ENCODE results near the gene PSTPIP2. TPM values are rescaled to one million over a fixed set of nuclear protein-coding genes. Genes with fewer than 3 reads are reported as not detected.
A peak's percentile ranks its signal among the peaks of the same experiment; 100 is the strongest.

The PSTPIP2 gene
- total and polyA plus RNA-seq, 2 of the 13 experiments (the other 11 are each of a cell fraction or from before 2014, with no cell fraction given), result 0.25 to 0.27 TPM

- TF ChIP-seq HNF1A (IDR thresholded peaks at IDR 0.05; ENCODE audit: low read depth) (no peak), HNF1A (CRISPR knock-in tag; IDR thresholded peaks at IDR 0.05; ENCODE audit: borderline replicate concordance) (peak; percentile 74; the same call in 1 of the 2 replicates), SIX1 (CRISPR knock-in tag; IDR thresholded peaks at IDR 0.05; ENCODE audit: borderline replicate concordance) (no peak), ZNF180 (CRISPR knock-in tag; IDR thresholded peaks at IDR 0.05; ENCODE audit: borderline replicate concordance, low read depth) (no peak), PHF5A (CRISPR knock-in tag; IDR thresholded peaks at IDR 0.05; ENCODE audit: low read depth, unreplicated experiment) (no peak), ZNF430 (CRISPR knock-in tag; IDR thresholded peaks at IDR 0.05) (peak; percentile 49), SALL1 (CRISPR knock-in tag; IDR thresholded peaks at IDR 0.05) (peak; percentile 67), CTCF (CRISPR knock-in tag; IDR thresholded peaks at IDR 0.05) (no peak), RBAK (CRISPR knock-in tag; IDR thresholded peaks at IDR 0.05) (no peak), PAF1 (CRISPR knock-in tag; IDR thresholded peaks at IDR 0.05) (no peak), DR1 (CRISPR knock-in tag; IDR thresholded peaks at IDR 0.05) (peak; percentile 63; the same call in 1 of the 2 replicates), ZNF343 (CRISPR knock-in tag; IDR thresholded peaks at IDR 0.05) (0 out of 2 replicates have a peak, but pooled peaks have one; percentile 32), AGO2 (optimal IDR thresholded peaks at IDR 0.05; ENCODE audit: low read depth, low read length) (no peak), KMT2B (CRISPR knock-in tag; IDR thresholded peaks at IDR 0.05) (peak; percentile 93), ZNF598 (CRISPR knock-in tag; IDR thresholded peaks at IDR 0.05; ENCODE audit: borderline replicate concordance) (no peak), SMYD3 (CRISPR knock-in tag; IDR thresholded peaks at IDR 0.05) (no peak), MBD4 (IDR thresholded peaks at IDR 0.05; ENCODE audit: borderline replicate concordance, low read length) (no peak)
- TF ChIP-seq, protein P1, sequence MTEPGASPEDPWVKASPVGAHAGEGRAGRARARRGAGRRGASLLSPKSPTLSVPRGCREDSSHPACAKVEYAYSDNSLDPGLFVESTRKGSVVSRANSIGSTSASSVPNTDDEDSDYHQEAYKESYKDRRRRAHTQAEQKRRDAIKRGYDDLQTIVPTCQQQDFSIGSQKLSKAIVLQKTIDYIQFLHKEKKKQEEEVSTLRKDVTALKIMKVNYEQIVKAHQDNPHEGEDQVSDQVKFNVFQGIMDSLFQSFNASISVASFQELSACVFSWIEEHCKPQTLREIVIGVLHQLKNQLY (CRISPR knock-in tag; IDR thresholded peaks at IDR 0.05), result no peak
- TF ChIP-seq, protein P2, sequence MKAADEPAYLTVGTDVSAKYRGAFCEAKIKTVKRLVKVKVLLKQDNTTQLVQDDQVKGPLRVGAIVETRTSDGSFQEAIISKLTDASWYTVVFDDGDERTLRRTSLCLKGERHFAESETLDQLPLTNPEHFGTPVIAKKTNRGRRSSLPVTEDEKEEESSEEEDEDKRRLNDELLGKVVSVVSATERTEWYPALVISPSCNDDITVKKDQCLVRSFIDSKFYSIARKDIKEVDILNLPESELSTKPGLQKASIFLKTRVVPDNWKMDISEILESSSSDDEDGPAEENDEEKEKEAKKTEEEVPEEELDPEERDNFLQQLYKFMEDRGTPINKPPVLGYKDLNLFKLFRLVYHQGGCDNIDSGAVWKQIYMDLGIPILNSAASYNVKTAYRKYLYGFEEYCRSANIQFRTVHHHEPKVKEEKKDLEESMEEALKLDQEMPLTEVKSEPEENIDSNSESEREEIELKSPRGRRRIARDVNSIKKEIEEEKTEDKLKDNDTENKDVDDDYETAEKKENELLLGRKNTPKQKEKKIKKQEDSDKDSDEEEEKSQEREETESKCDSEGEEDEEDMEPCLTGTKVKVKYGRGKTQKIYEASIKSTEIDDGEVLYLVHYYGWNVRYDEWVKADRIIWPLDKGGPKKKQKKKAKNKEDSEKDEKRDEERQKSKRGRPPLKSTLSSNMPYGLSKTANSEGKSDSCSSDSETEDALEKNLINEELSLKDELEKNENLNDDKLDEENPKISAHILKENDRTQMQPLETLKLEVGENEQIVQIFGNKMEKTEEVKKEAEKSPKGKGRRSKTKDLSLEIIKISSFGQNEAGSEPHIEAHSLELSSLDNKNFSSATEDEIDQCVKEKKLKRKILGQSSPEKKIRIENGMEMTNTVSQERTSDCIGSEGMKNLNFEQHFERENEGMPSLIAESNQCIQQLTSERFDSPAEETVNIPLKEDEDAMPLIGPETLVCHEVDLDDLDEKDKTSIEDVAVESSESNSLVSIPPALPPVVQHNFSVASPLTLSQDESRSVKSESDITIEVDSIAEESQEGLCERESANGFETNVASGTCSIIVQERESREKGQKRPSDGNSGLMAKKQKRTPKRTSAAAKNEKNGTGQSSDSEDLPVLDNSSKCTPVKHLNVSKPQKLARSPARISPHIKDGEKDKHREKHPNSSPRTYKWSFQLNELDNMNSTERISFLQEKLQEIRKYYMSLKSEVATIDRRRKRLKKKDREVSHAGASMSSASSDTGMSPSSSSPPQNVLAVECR (CRISPR knock-in tag; IDR thresholded peaks at IDR 0.05; ENCODE audit: borderline replicate concordance), result peak; percentile 92
These were observed 104.9 kb downstream of the PSTPIP2 start, which contains the start of gene EPG5 (continued) for GRCh38 chr18:45967007-45967706.

Data from HepG2 (cell line).